Left lung (tissue), 10 donors: Measurements from ENCODE around the gene PSTPIP2. TPM values are rescaled to one million over a fixed set of nuclear protein-coding genes. Genes with fewer than 3 reads are reported as not detected.
"Not testable (repeated sequence)": the region's sequence is repeated elsewhere in the genome, so short reads cannot be mapped to it uniquely, and the experiment has no call there.

ENCODE experiments used
- ATAC-seq: fragments of 200-7000 bp; cut with Tn5 transposase; one replicate; pipeline ENCODE4 v1.9.1; 2020; ENCODE audit warnings: moderate library complexity
- DNase-seq, 4 donors: peaks; one replicate each; pipeline ENCODE4 v3.0.0-alpha.2; 2013 to 2020
- H3K27ac ChIP-seq, 2 donors: fragments of 200-600 bp; sonication (generic) in 1 of 2; one replicate each; pipeline versions ENCODE4 v1.5.0 to v1.8.0; 2020 to 2021
- H3K27me3 ChIP-seq, 2 donors: fragments of 200-600 bp; sonication (generic) in 1 of 2; one replicate each; pipeline versions ENCODE4 v1.5.0 to v1.8.0; 2020 to 2021
- H3K36me3 ChIP-seq, 2 donors: fragments of 200-600 bp; sonication (generic) in 1 of 2; one replicate each; pipeline versions ENCODE4 v1.5.0 to v1.8.0; 2020 to 2021
- H3K4me1 ChIP-seq, 2 donors: fragments of 200-600 bp; one replicate each; pipeline ENCODE4 v1.8.0; 2021
- H3K4me3 ChIP-seq, 2 donors: fragments of 200-600 bp; sonication (generic) in 1 of 2; one replicate each; pipeline versions ENCODE4 v1.5.0 to v1.8.0; 2020 to 2021; ENCODE audit warnings: mild to moderate bottlenecking in 1 of 2
- H3K9me3 ChIP-seq, 2 donors: fragments of 200-600 bp; sonication (generic) in 1 of 2; one replicate each; pipeline versions ENCODE4 v1.5.0 to v1.8.0; 2020 to 2021
- intact Hi-C, 2 donors: fragments of 100-400 bp; cut with DNase I; formaldehyde crosslinking; loops; one replicate each; pipeline versions ENCODE4 v1.11.2 to v1.14.2; 2022
- polyA plus RNA-seq, 6 donors: library from polyadenylated mRNA; unstranded; fragments of 120-200 nt; gene quantifications; one replicate each; pipeline ENCODE4 v1.2.1, GENCODE V29; 2013; ENCODE audit not compliant: insufficient read length in 6 of 6
- total RNA-seq, 2 donors: library from RNA; stranded (reverse); fragmentation: NEBNext Ultra II Directional; extraction: Animal tissue kit (Norgen Biotek cat#: 25700); gene quantifications; one replicate each; pipeline ENCODE4 v1.2.1, GENCODE V29; 2021
- TF ChIP-seq, protein P1 (sequence below), 2 donors: fragments of 200-600 bp; sonication (generic) in 1 of 2; IDR thresholded peaks; one replicate each; pipeline versions ENCODE4 v1.5.0 to v1.8.0; 2021; ENCODE audit warnings: antibody characterized with exemption in 2 of 2
- donor health status: DM: no; HTN: yes; CAD: no.
- donor health status: DM: no; HTN: no; CAD: no.

Gene PSTPIP2
- total and polyA plus RNA-seq, 8 donors: 5.2 to 21.8 (median 7.6) TPM

DNA sequence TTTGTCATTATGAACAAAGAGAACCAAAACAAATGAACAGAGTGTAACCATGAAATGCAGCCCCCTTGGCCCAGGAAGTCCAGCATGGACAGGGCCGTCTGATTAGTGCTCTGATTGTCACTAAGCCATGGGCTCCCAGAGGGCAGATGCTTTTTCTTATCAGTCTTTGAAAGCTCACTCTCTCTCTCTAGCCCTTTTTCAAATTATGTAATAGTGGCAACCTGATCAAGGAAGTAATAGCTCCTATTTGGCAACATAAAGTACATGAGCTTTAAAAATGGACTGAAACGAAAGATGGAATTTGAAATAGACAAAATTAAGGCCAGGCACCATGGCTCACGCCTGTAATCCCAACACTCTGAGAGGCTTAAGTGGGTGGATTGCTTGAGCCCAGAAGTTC, 72.5 kb downstream of the PSTPIP2 start:
- DNase-seq: no peak
- no peaks in the 10 kb centered on the region for H3K27me3 ChIP-seq
- H3K9me3 ChIP-seq: peaks cover 0 to 5% of the 10 kb centered on the region in 2 donors
- no peak overlapping the region for H3K4me3 ChIP-seq
- TF ChIP-seq, protein P1, sequence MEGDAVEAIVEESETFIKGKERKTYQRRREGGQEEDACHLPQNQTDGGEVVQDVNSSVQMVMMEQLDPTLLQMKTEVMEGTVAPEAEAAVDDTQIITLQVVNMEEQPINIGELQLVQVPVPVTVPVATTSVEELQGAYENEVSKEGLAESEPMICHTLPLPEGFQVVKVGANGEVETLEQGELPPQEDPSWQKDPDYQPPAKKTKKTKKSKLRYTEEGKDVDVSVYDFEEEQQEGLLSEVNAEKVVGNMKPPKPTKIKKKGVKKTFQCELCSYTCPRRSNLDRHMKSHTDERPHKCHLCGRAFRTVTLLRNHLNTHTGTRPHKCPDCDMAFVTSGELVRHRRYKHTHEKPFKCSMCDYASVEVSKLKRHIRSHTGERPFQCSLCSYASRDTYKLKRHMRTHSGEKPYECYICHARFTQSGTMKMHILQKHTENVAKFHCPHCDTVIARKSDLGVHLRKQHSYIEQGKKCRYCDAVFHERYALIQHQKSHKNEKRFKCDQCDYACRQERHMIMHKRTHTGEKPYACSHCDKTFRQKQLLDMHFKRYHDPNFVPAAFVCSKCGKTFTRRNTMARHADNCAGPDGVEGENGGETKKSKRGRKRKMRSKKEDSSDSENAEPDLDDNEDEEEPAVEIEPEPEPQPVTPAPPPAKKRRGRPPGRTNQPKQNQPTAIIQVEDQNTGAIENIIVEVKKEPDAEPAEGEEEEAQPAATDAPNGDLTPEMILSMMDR (IDR thresholded peaks at IDR 0.05): no peak
- ATAC-seq: no peak
- peaks cover 0 to 14% of the 10 kb centered on the region in 2 donors for H3K4me1 ChIP-seq
- peak overlapping the region in 1 of 2 donors; percentile 6 for H3K27ac ChIP-seq
- intact Hi-C loops: no loop called here
- H3K36me3 ChIP-seq: peaks cover 0 to 3% of the 10 kb centered on the region in 2 donors

DNA sequence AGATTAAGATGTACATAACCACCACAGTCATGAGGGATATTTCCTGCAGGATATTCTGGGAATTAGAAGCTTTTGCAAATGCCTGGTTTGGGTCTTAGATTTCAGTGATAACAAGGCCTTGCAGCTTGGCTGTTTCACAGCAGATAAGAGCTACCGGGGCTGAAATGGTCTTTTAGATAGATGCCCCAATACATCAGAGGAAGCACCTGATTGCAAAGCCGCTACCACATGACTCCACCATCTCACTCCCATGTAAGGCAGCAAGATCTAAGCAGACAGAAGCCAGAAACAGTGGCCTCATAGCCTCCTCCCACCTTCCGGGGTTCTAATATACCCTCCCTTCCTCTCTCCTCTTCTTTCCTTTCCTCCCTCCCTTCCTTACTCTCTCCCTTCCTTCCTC, 73.8 kb downstream of the PSTPIP2 start:
- DNase-seq (no peak), ATAC-seq (no peak)
- Histone ChIP-seq H3K4me3 (no peak overlapping the region), H3K9me3 (peaks cover 0 to 5% of the 10 kb centered on the region in 2 donors), H3K27me3 (no peaks in the 10 kb centered on the region), H3K27ac (peak overlapping the region in 1 of 2 donors; percentile 73), H3K4me1 (peaks cover 0 to 14% of the 10 kb centered on the region in 2 donors), H3K36me3 (peaks cover 0 to 6% of the 10 kb centered on the region in 2 donors)
- intact Hi-C loops: no loop called here
- TF ChIP-seq, protein P1 (IDR thresholded peaks at IDR 0.05): no peak

DNA sequence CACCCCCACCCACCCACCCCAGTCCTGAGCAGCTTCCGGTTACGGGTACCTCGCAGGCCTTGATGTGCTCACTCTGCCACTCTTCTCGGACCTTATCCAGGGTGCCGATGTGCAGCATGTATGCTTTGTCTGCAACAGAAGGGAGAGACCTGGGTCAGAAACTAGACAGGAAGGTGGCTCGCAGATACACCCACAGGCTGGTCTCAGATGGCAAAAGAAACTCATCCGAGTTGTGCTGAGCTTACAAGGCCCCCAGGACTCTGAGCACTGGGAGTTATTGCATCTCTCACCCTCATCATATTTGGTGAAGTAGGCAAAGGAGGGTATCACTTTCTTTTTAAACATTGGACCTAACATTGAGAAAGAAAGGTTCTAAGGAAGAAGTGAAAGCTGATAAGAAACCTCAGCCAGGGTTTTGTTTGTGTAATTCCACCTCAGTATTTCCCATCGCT, 74.3 kb downstream of the PSTPIP2 start:
- peaks cover 0 to 5% of the 10 kb centered on the region in 2 donors for H3K9me3 ChIP-seq
- peak overlapping the region in 1 of 2 donors; percentile 73 for H3K27ac ChIP-seq
- TF ChIP-seq, protein P1 (IDR thresholded peaks at IDR 0.05): no peak
- peaks cover 0 to 14% of the 10 kb centered on the region in 2 donors for H3K4me1 ChIP-seq
- intact Hi-C loops: no loop called here
- H3K36me3 ChIP-seq: peaks cover 0 to 12% of the 10 kb centered on the region in 2 donors
- no peak for ATAC-seq
- no peak for DNase-seq
- no peak overlapping the region for H3K4me3 ChIP-seq
- H3K27me3 ChIP-seq: no peaks in the 10 kb centered on the region

DNA sequence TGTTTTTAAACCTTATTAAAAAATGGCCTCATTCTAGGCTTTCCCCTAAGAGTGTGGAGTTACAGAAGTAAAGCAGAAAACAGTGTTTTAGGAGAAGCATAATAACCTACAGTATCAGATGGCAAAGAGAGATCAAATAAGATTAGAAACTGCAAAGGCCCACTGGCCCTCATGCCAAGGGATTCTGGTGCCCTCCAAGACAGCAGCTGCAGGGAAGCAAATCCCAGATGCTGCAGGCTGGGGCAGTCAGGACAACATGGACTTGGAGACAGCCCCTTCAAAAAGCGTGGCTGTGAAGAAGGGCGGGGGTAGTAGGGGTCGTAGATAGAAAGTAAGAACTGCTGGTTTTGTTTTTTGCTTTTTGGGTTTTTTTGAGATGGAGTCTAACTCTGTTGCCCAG, 76.6 kb downstream of the PSTPIP2 start:
- peaks cover 0 to 14% of the 10 kb centered on the region in 2 donors for H3K4me1 ChIP-seq
- DNase-seq: no peak
- no peaks in the 10 kb centered on the region for H3K27me3 ChIP-seq
- no peak overlapping the region for H3K4me3 ChIP-seq
- no peaks in the 10 kb centered on the region for H3K9me3 ChIP-seq
- TF ChIP-seq, protein P1 (IDR thresholded peaks at IDR 0.05): no peak
- intact Hi-C loops: no loop called here
- H3K36me3 ChIP-seq: peaks cover 0 to 30% of the 10 kb centered on the region in 2 donors
- peak overlapping the region in 1 of 2 donors; percentile 30 for H3K27ac ChIP-seq
- no peak for ATAC-seq

DNA sequence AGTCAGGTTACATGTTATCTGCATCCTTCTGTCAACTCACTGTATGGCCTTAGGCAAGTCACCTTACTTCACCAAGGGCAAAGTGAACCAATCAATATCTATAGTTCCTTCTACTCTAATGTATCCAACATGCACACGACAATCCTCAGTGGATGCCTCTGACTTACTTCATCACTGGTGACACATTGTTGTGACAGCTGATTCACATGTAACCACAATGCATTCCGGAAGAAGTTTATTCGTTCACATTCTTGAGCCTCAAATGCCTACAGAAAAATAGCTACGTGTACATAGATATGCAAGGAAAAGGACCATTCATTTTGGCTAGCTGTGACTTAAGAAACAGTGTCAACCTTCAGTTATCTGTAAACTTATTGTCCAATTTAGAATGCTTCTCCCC, 78.6 kb downstream of the PSTPIP2 start:
- Histone ChIP-seq H3K27ac (no peak overlapping the region), H3K27me3 (no peaks in the 10 kb centered on the region), H3K9me3 (no peaks in the 10 kb centered on the region), H3K4me1 (peaks cover 0 to 8% of the 10 kb centered on the region in 2 donors), H3K36me3 (peaks cover 0 to 48% of the 10 kb centered on the region in 2 donors), H3K4me3 (no peak overlapping the region)
- TF ChIP-seq, protein P1 (IDR thresholded peaks at IDR 0.05): no peak
- ATAC-seq: no peak
- DNase-seq: no peak
- intact Hi-C loops: no loop called here

DNA sequence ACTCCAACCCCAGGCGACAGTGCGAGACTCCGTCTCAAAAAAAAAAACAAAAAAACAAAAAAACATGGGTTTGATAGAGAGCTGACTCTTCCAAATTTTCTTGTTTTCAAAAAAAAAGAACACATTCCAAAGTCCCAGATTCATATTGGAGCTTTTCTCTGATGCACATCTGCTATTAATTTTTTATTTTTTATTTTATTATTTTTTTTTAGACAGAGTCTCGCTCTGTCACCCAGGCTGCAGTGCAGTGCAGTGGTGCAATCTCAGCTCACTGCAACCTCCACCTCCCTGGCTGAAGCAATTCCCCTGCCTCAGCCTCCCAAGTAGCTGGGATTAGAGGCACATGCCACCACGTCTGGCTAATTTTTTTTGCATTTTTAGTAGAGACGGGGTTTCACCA, 79.5 kb downstream of the PSTPIP2 start:
- H3K27me3 ChIP-seq, H3K27ac ChIP-seq, H3K4me3 ChIP-seq, ATAC-seq, DNase-seq, intact Hi-C loops, H3K9me3 ChIP-seq, H3K4me1 ChIP-seq: not testable (repeated sequence)
- H3K36me3 ChIP-seq: peaks cover 0 to 57% of the 10 kb centered on the region in 2 donors
